Activated CD4-positive, alpha-beta T cell treated with anti-CD3 and anti-CD28 coated beads, Interleukin-2, amount 50 U/mL, for 4 hours (primary cell): ENCODE results near the gene MAP10.

Source experiments
- DNase-seq, 2 experiments: peaks; one replicate each; pipeline ENCODE4 v3.0.0-alpha.2; 2020

The MAP10 gene

GRCh38 chr1:232798920-232799319 is 6.3 kb upstream of the MAP10 start:
- no peak for DNase-seq

DNA sequence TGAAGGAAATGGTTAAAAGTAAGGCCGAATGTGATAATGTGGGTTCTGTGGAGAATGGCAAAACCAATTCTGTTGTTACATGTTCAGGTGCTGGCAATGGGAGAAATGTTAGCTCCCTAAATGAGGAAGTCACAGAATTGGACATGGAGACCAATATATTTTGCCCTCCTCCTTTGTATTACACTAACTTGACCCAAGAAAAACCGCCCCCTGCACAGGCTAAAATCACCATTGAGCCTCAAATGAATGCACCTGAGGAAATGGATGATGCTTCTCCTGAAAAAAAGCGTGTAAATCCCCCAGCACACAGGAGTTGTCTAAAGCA is 932 bp downstream of the MAP10 start:
- no peak for DNase-seq

DNA sequence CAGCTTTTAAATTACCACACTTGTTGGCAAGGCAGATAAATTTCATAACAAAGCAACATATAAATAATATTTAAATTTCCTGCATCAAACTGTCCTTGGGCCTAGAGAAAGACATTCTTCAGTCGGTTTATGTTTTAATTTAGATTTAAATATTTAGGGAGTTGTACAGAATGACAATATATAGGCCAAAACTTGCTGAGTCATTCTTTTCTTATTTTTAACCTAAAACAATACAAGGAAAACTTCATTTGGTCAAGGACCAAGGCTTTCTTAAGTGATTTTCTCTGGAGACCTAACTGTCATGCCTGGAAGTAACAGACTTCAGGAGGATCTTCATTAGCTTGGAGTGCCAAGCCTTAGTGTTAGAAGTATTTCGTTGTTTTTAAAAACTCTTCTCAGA is 5.6 kb downstream of the MAP10 start:
- no peak for DNase-seq

GRCh38 chr1:232812560-232812959 is 7.3 kb downstream of the MAP10 start:
- no peak for DNase-seq

DNA sequence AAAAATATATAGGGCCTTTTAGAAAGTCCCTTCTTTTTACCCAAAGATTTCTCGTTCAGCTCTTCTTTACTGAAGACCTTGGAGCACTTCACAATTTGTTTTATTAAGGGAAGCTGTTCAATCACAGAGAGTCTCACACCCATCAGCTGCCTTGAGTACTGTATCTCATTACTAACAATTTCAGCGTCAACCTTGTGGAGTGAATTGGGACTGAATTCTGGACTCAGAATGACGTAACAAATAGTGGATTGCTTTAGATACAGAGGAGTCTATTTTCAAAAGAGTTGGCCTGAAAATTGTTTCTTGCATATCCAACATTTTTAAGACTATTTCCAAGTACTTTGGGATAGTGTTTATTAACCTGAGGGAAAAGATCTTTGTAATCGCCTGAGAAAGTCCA is 7.9 kb downstream of the MAP10 start:
- no peak for DNase-seq

DNA sequence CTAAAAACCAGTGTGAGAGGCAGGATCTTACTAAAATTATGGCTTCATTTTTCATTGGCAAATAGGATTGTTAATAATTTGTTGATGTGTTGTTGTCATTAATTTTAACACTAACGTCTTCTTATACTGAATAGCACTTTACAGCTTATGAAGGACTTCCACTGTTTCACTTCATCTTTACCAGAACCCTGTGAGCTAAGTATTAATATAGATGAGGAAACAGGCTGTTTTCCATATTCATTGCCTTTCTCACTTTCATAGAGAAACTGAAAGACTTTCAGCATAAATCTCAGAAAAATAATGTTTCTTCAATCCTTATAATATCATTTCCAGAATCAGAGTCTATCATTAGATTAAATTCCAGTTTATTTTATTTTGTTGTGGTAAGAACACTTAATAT is 8.5 kb downstream of the MAP10 start:
- DNase-seq: no peak

GRCh38 chr1:232816324-232816723 is 11.1 kb downstream of the MAP10 start:
- DNase-seq: no peak

DNA sequence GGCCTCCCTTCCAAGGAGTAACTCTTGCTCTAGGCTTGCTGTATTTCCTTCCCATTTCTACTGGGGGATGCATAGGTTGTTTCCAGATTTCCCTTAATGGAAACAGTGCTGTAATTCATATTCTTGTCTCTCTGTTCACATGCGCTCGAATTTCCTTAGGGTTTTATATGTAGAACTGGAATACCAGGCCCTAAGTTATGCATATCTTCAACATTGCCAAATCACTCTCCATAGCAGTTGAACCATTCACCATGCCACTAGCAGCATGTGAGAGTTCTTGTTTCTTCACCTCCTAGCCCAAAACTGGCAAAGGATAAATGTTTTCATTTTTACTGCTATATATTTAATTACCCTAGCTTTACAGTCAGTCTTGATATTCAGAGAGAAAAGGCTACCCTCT is 12.8 kb downstream of the MAP10 start:
- no peak for DNase-seq

- DNase-seq: no peak
Observed at GRCh38 chr1:232820431-232820830, 15.2 kb downstream of the MAP10 start.

DNA sequence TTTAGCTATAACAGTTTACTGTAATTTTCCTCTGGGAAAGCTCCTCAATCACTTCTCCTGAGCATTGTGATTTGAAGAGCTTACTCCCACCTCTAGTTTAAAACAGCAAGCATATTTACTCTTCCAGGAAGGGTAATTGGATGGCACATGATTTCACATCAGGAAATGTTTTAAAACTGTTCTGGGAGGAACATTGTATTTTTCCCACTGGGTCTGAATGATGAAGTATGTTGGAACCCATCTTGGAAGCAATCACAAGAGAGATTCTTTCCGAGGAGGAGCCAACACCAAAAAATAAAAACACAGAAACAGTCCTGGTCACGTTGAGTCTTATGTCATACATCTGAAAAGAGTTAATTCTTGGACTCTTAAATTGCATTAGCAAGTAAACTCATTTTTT is 17.3 kb downstream of the MAP10 start:
- no peak for DNase-seq

GRCh38 chr1:232826318-232826717 is 21.1 kb downstream of the MAP10 start:
- DNase-seq: no peak

DNA sequence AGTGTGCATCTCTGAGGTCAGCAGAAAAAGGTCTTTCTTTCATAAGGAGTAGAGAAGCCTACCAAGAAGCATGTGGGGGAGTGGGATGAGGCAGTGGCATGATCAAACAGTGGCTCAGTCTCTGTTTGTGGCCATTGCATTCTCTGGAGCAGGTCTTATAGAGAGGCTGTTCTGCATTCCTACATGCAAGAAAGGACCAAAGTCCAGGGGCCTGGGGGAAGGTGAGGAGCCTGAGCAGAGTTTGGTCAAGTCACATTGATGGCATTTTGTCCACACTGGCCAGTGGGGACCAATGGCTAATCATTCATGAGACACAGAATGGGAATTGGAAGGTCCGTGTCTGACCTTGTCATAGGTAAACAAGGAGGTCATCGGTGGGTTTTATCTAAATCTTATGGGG is 25.4 kb downstream of the MAP10 start:
- DNase-seq: no peak

DNA sequence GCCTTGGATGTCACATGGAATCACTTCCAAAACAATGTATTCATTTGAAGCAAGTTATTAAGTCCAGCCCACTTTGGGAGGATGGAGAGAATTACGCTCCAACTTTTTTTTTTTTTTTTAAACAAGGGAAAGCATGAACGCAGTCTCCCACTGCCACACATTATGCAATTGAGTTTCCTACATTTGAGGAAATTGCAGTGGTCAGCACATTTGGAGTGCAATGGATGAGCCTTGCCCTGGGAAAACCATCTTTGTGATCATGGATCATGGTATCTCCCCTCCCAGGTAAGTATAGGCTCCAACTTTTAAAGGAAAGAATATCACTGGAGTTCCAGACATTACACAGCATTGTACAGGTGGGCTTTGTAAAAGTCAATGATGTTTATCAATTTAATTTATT is 26.7 kb downstream of the MAP10 start:
- DNase-seq: no peak

DNA sequence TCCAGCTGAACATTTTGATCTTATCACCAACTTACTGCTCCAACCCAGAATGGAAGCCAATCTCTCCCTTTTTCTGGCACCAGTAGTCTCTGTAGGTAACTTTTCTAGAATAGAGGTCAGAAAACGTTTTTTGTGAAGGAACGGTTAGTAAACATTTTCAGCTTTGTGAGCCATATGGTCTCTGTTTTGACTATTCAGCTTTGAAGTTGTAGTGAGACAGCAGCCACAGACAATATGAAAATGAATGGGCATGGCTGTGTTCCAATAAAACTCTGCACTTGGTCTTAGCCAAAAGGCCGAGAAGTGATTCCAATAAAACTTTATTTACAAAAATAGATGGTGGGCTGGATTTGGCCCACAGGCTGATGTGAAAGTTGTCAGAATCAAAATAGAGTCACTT is 28.9 kb downstream of the MAP10 start:
- DNase-seq: no peak

- no peak for DNase-seq
Observed at GRCh38 chr1:232835166-232835565, 29.9 kb downstream of the MAP10 start.

GRCh38 chr1:232837087-232837486 is 31.9 kb downstream of the MAP10 start:
- no peak for DNase-seq

DNA sequence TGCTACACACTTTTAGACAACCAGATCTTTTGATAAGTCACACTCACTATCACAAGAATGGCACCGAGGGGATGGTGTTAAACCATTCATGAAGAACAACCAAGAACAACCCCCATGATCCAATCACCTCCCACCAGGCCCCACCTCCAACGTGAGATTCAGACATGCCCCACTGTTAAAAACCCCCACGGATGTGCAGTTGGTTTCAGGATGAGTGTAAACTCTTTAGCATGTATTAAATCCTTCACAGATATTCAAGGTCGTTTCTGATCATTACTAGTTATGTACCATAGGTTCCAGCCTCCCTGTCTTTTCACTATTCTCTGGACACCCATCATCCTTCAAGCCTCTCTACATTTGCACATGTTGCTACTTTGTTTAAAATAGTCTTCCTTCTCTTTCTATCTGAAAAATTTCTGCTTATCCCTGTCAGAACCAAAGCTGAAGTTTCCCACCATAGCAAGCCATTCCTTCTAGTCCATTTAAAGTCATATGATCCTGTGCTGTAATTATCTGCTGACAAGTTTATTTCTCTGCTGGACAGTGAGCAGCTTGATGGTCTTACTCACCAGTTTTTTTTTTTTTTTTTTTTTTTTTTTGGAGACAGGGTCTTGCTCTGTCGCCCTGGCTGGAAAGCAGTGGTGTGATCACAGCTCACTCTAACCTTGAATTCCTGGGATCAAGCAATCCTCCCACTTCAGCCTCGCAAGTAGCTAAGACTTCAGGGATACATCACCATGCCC is 36.8 kb downstream of the MAP10 start:
- no peak for DNase-seq

DNA sequence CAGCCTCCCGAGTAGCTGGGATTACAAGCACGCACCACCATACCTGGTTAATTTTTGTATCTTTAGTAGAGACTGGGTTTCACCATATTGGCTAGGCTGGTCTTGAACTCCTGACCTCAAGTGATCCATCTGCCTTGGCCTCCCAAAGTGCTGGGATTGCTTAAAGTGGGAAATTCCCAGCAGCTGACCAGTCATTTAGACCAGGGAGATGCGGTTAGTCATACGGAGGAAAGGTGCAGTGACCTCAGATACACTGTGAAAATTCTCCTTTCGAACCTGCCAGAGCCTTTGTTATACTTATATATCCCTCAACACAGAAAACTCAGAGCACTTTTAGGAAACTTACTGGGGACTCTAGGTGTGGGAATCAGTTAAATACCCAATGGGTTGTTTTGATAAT is 39.6 kb downstream of the MAP10 start:
- no peak for DNase-seq

DNA sequence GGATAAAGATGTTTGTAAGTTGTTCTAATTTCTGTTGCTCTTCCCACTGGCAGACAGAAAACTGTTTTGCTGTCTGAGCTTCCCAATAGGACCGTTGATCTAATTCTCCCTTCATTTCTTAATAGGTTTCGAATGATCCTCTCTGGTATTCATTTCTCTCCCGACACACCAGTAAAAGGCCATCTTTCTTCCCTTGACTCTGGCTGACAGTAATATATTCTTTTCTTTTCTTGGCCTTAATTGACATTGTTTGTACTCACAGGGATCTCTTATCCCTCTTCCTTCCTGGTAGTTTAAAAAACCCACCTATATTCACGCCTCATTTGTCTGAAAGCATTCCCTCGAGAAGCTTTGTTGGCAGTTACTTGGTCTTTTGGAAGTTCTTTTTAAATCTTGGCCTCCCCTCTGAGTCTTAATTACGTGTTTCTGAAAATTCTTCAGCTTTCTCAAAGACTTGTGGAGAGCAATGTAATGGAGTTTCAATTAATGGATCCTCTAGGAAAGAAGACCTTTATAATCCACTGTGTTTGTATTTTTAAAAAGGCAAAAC is 40.3 kb downstream of the MAP10 start:
- DNase-seq: no peak

- DNase-seq: no peak
Observed at GRCh38 chr1:232851532-232851931, 46.3 kb downstream of the MAP10 start.

DNA sequence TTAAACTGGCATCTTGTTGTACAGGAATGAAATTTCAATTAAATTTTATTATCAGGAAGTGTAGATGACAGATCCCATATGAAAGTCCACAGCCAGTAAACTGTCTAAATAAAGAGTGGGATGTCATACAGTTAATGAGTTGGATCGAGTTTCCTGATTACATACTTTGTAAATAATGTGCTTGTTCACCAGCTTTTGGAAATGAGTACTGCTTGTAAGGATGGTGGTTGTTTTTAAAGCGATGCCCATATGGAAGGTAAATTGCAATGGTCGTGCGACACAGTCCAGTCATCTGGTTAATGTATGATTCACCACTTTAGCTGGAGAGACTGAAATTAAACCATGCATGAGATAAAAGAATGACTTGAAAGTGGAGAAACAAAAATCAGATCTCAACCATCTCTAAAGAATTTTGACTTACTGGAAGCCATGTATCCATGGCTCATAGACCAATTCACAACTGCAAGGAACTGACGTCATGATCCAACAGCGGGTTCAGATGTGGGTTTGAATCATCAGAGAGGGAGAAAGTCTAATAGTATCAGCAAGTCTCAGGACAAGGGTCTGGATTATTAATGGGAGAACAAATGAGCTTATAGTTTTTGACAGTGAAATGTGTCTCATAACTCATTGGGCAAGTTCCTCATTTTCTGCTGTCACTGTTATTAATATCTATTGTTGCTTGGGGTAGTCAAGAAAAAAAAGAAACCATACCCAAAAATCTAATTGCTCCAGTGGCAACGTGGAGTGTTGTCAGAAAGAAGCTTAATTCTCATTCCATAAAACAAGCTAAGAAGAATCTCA is 49.0 kb downstream of the MAP10 start:
- DNase-seq: no peak

- no peak for DNase-seq
Observed at GRCh38 chr1:232854798-232855159, 49.6 kb downstream of the MAP10 start.

GRCh38 chr1:232856541-232856940 is 51.3 kb downstream of the MAP10 start:
- no peak for DNase-seq
